ENCODE data around the gene TPCN1. TPM values are rescaled to one million over a fixed set of nuclear protein-coding genes. Genes with fewer than 3 reads are reported as not detected.

The TPCN1 gene
- total RNA-seq, 1 experiment from 2014 or later, result 42.7 TPM

DNA sequence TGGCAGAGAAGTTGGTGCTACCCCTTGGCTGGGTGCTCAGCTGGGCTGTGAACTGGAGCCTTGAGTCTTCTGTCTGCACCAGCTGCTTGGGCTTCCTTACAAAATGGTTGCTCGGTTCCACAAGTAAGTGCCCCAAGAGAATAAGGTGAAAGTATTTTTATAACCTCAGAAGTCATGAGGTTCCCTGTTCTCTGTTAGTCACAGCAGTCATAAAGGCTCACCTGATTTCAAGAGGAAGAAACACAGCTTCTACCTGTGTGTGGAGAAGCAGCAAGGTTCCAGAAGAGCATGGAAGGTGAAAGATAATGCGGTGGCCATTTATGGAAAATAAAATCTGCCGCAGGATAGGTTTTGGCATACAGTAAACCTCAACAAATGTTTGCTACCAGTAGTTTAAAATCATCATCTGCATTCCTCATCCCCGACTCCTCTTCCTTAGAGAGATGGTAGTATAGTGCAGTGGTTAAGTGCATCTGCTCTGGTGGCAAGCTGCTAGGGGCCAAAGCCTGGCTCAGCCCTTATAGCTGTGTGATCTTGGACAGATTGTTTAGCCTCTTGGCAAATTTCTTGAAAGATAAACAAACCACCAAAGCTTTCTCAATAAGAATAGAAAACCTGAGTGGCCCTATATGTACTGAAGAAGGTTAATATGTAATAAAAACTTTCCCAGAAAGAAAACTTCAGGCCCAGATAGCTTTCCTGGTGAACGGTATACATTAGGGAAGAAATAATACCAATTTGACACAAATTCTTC lies 32.4 kb downstream of the TPCN1 start:
- CTCF ChIA-PET, result no interaction called here
- BruUV-seq (replicated peaks), result no TSS peak

DNA sequence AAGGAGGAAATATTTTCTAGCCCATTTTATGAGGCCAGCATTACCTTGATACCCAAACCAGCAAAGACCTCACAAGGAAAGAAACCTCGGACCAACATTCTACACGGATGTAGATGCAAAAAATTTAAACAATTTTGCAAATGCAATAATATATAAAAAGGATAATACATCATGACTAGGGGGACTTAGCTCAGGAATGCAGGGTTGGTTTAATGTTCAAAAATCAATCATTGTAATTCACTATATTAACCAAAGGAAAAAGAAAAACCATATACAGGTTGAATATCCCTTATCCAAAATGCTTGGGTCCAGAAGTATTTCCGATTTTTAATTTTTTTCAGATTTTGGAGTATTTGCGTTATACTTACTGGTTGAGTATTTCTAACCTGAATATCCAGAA lies 33.0 kb downstream of the TPCN1 start:
- TF ChIP-seq EZH2 (IDR thresholded peaks at IDR 0.05; ENCODE audit: low read depth), result no peak
- TF ChIP-seq, protein P1, sequence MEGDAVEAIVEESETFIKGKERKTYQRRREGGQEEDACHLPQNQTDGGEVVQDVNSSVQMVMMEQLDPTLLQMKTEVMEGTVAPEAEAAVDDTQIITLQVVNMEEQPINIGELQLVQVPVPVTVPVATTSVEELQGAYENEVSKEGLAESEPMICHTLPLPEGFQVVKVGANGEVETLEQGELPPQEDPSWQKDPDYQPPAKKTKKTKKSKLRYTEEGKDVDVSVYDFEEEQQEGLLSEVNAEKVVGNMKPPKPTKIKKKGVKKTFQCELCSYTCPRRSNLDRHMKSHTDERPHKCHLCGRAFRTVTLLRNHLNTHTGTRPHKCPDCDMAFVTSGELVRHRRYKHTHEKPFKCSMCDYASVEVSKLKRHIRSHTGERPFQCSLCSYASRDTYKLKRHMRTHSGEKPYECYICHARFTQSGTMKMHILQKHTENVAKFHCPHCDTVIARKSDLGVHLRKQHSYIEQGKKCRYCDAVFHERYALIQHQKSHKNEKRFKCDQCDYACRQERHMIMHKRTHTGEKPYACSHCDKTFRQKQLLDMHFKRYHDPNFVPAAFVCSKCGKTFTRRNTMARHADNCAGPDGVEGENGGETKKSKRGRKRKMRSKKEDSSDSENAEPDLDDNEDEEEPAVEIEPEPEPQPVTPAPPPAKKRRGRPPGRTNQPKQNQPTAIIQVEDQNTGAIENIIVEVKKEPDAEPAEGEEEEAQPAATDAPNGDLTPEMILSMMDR (conservative IDR thresholded peaks at IDR 0.05), result no peak
- no peaks in the 10 kb centered on the region for H4K20me1 ChIP-seq (ENCODE audit: insufficient read depth)
- no peaks in the 10 kb centered on the region for H3K27me3 ChIP-seq (ENCODE audit: insufficient read depth, low read depth)
- no peaks in the 10 kb centered on the region for H3K4me1 ChIP-seq (replicated peaks; ENCODE audit: insufficient read depth)
- no peak overlapping the region for H3K4me3 ChIP-seq
- intact Hi-C loops (cut with micrococcal nuclease; ENCODE audit: unreplicated experiment), result no loop called here
- ChIA-PET CTCF (no interaction called here), POLR2A (ENCODE audit: unreplicated experiment) (interaction anchor here (0.6 kb wide), 2 partner anchors 32 to 154 kb away, joined by 3 to 5 read pairs; no protein-coding TSS in a partner anchor)
- no peak overlapping the region for H3K27ac ChIP-seq
- no TSS peak for BruUV-seq (replicated peaks)
- no peaks in the 10 kb centered on the region for H3K9me3 ChIP-seq (ENCODE audit: insufficient read depth, low read depth)
- no peaks in the 10 kb centered on the region for H3K36me3 ChIP-seq (ENCODE audit: low read depth)
- H3K4me2 ChIP-seq, result no peak overlapping the region
- peaks cover 8% of the 10 kb centered on the region; the same call in 1 of the 2 replicates for H3K79me2 ChIP-seq (ENCODE audit: low read depth)
- H3K9me2 ChIP-seq (ENCODE audit: insufficient read depth), result no peaks in the 10 kb centered on the region
- DNase-seq, result no peak
- H3F3A ChIP-seq (ENCODE audit: insufficient read depth, low read depth), result no peaks in the 10 kb centered on the region; the same call in 1 of the 2 replicates
- no peak overlapping the region for H2AFZ ChIP-seq

More for the DNA sequence above, 32.4 kb downstream of the TPCN1 start:
- no peak for TF ChIP-seq EZH2 (IDR thresholded peaks at IDR 0.05; ENCODE audit: low read depth)
- Histone ChIP-seq H2AFZ (no peak overlapping the region), H3K79me2 (ENCODE audit: low read depth) (peaks cover 14% of the 10 kb centered on the region; the same call in 1 of the 2 replicates), H3K4me2 (no peak overlapping the region), H3K27ac (no peak overlapping the region), H3K9me2 (ENCODE audit: insufficient read depth) (no peaks in the 10 kb centered on the region), H3K4me1 (replicated peaks; ENCODE audit: insufficient read depth) (no peaks in the 10 kb centered on the region), H3K27me3 (ENCODE audit: insufficient read depth, low read depth) (no peaks in the 10 kb centered on the region), H3K36me3 (ENCODE audit: low read depth) (no peaks in the 10 kb centered on the region), H3K4me3 (no peak overlapping the region), H4K20me1 (ENCODE audit: insufficient read depth) (no peaks in the 10 kb centered on the region), H3K9me3 (ENCODE audit: insufficient read depth, low read depth) (no peaks in the 10 kb centered on the region), H3F3A (ENCODE audit: insufficient read depth, low read depth) (no peaks in the 10 kb centered on the region; the same call in 1 of the 2 replicates)
- DNase-seq, result no peak
- POLR2A ChIA-PET (ENCODE audit: unreplicated experiment), result interaction anchor here (0.6 kb wide), 2 partner anchors 32 to 154 kb away, joined by 3 to 5 read pairs; no protein-coding TSS in a partner anchor
- intact Hi-C loops (cut with micrococcal nuclease; ENCODE audit: unreplicated experiment), result no loop called here

DNA sequence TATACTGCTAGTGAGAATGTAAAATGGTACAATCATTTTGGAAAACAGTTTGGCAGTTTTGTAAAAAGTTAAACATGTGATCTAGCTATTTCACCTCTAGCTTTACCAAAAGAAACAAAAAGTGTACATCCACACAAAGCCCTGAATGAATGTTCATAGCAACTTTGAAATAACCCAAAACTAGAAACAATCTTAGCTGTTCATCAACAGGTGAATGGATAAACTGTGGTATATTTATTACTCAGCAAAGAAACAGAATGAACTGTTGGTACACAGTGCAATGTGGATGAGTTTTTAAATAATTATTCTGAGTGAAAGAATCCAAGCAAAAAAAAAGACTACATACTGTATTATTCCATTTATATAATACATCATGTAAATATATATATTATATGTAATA lies 36.3 kb downstream of the TPCN1 start:
- H3K27me3 ChIP-seq (ENCODE audit: insufficient read depth, low read depth), result no peaks in the 10 kb centered on the region
- ChIA-PET POLR2A (ENCODE audit: unreplicated experiment) (no interaction called here), CTCF (no interaction called here)
- peaks cover 5% of the 10 kb centered on the region; the same call in 1 of the 2 replicates for H3F3A ChIP-seq (ENCODE audit: insufficient read depth, low read depth)
- no peaks in the 10 kb centered on the region for H3K9me3 ChIP-seq (ENCODE audit: insufficient read depth, low read depth)
- H4K20me1 ChIP-seq (ENCODE audit: insufficient read depth), result no peaks in the 10 kb centered on the region
- BruUV-seq (replicated peaks), result no TSS peak
- TF ChIP-seq, protein P1 (conservative IDR thresholded peaks at IDR 0.05), result no peak
- TF ChIP-seq EZH2 (IDR thresholded peaks at IDR 0.05; ENCODE audit: low read depth), result no peak
- H3K36me3 ChIP-seq (ENCODE audit: low read depth), result 0 out of 2 replicates have a peak, but pooled peaks cover 2% of the 10 kb centered on the region
- no peak overlapping the region for H3K27ac ChIP-seq
- no peak overlapping the region for H3K4me2 ChIP-seq
- no peak overlapping the region for H2AFZ ChIP-seq
- H3K4me1 ChIP-seq (replicated peaks; ENCODE audit: insufficient read depth), result no peaks in the 10 kb centered on the region; the same call in 1 of the 2 replicates
- H3K9me2 ChIP-seq (ENCODE audit: insufficient read depth), result no peaks in the 10 kb centered on the region
- intact Hi-C loops (cut with micrococcal nuclease; ENCODE audit: unreplicated experiment), result no loop called here
- DNase-seq, result no peak
- H3K4me3 ChIP-seq, result no peak overlapping the region
- no peaks in the 10 kb centered on the region for H3K79me2 ChIP-seq (ENCODE audit: low read depth)

All from PC-9 (cell line).